ENCODE results near the gene SPSB4. TPM values are rescaled to one million over a fixed set of nuclear protein-coding genes. Genes with fewer than 3 reads are reported as not detected.

Gene SPSB4
- total and polyA plus RNA-seq, 4 donors: 0.19 to 1.9 (median 0.87) TPM

GRCh38 chr3:141110322-141110721 lies 59.2 kb downstream of the SPSB4 start:
- TF ChIP-seq YY1 (IDR thresholded peaks at IDR 0.05) (no peak), FOXA1 (IDR thresholded peaks at IDR 0.05) (no peak), FOXA2 (IDR thresholded peaks at IDR 0.05) (no peak), HNF4A (conservative IDR thresholded peaks at IDR 0.05) (no peak), ATF3 (IDR thresholded peaks at IDR 0.05) (no peak), HNF4G (IDR thresholded peaks at IDR 0.05) (no peak), SP1 (IDR thresholded peaks at IDR 0.05) (no peak), JUND (IDR thresholded peaks at IDR 0.05) (no peak), MAX (IDR thresholded peaks at IDR 0.05) (no peak), RAD21 (IDR thresholded peaks at IDR 0.05) (no peak), RXRA (IDR thresholded peaks at IDR 0.05) (no peak), NR2F2 (IDR thresholded peaks at IDR 0.05) (no peak), TAF1 (conservative IDR thresholded peaks at IDR 0.05) (no peak), CTCF (IDR thresholded peaks at IDR 0.05; ENCODE audit: low read depth, low read length, missing input control) (no peak), GABPA (IDR thresholded peaks at IDR 0.05 in 1 of 2, conservative IDR thresholded peaks at IDR 0.05 in 1 of 2) (no peak), REST (IDR thresholded peaks at IDR 0.05) (no peak), ZBTB33 (IDR thresholded peaks at IDR 0.05) (no peak), EGR1 (IDR thresholded peaks at IDR 0.05; ENCODE audit: low read depth in 2 of 2) (no peak)
- no peaks in the 10 kb centered on the region for H3K36me3 ChIP-seq (ENCODE audit: control insufficient read depth in 4 of 4, insufficient read depth in 3 of 4, low read depth in 1 of 4, low read length in 3 of 4)

More at GRCh38 chr3:141110322-141110721, 59.2 kb downstream of the SPSB4 start:
- H3K9ac ChIP-seq (ENCODE audit: low read depth in 1 of 2, low read length in 2 of 2): no peak overlapping the region
- H3K4me3 ChIP-seq (ENCODE audit: low read depth in 1 of 3, low read length in 3 of 3): no peak overlapping the region
- H3K4me1 ChIP-seq (ENCODE audit: control insufficient read depth in 4 of 4, insufficient read depth in 4 of 4, low read length in 3 of 4): no peaks in the 10 kb centered on the region
- DNase-seq (ENCODE audit: low spot score): no peak
- no peak overlapping the region for H3K27ac ChIP-seq (ENCODE audit: low read depth in 1 of 2, low read length in 2 of 2)
- peaks cover 0 to 2% (median 0%) of the 10 kb centered on the region in 4 donors for H3K9me3 ChIP-seq (ENCODE audit: control insufficient read depth in 4 of 4, low read length in 3 of 4)
- no peaks in the 10 kb centered on the region for H3K27me3 ChIP-seq (ENCODE audit: control insufficient read depth in 4 of 4, insufficient read depth in 4 of 4, low read length in 3 of 4)

All from liver (tissue), 9 donors.